Motor neuron (in vitro differentiated cells): ENCODE data around the gene CD82. TPM values are rescaled to one million over a fixed set of nuclear protein-coding genes. Genes with fewer than 3 reads are reported as not detected.
"Not testable (repeated sequence)": the region's sequence is repeated elsewhere in the genome, so short reads cannot be mapped to it uniquely, and the experiment has no call there.

Source experiments
- ATAC-seq, 8 experiments: fragments of 200-7000 bp; cut with Tn5 transposase; replicated peaks in 6 of 8; 2 replicates each; pipeline ENCODE4 v1.8.0; 2021; ENCODE audit warnings: mild to moderate bottlenecking in 8 of 8, moderate library complexity in 8 of 8
- H3K27ac ChIP-seq, 2 donors: fragments of 250-450 bp; sonication (Bioruptor Pico); 2 replicates each; pipeline ENCODE4 v1.9.0; 2021; ENCODE audit warnings: antibody characterized with exemption in 2 of 2, mild to moderate bottlenecking in 2 of 2, moderate library complexity in 1 of 2
- H3K4me1 ChIP-seq, 2 donors: fragments of 250-450 bp; sonication (Bioruptor Pico); replicated peaks in 1 of 2; 2 replicates each; pipeline ENCODE4 v1.6.1; 2021; ENCODE audit warnings: antibody characterized with exemption in 2 of 2, mild to moderate bottlenecking in 2 of 2, moderate library complexity in 1 of 2
- H3K4me3 ChIP-seq, 5 donors: fragments of 250-450 bp; sonication (Bioruptor Pico); 2 replicates each; pipeline ENCODE4 v1.9.0; 2021; ENCODE audit warnings: antibody characterized with exemption in 5 of 5, mild to moderate bottlenecking in 5 of 5, moderate library complexity in 4 of 5
- WGBS, 10 experiments: fragments of 450-650 bp; shearing (Covaris generic); methylation state at CpG; one replicate each; pipeline ENCODE4 v1.0.0; 2022; 5-methylcytosine and 5-hydroxymethylcytosine counted together
- in situ Hi-C, 9 experiments: fragments of 400-800 bp; cut with MboI; loops; one replicate each; pipeline ENCODE4 v1.15.0; 2021; ENCODE audit warnings: low sequenced_read_pairs in 9 of 9, low pct_unique_long_range_greater_than_20kb in 2 of 9; ENCODE audit not compliant: unreplicated experiment in 9 of 9
- total RNA-seq, 8 experiments: library from RNA; unstranded; fragments of 300-600 nt; gene quantifications; 2 replicates each; pipeline versions ENCODE4 v1.2.3 to v1.2.4, GENCODE V29; 2022

CD82 gene
- total RNA-seq, 8 experiments from 2014 or later: 1.3 to 58.4 (median 4.1) TPM

GRCh38 chr11:44643217-44643616 lies 77.8 kb downstream of the CD82 start:
- no peak for ATAC-seq
- H3K4me3 ChIP-seq: no peak overlapping the region
- in situ Hi-C loops: loop anchor here in 1 of 9 experiments (25.0 kb wide), 1 partner anchor 269 kb away; no protein-coding TSS in a partner anchor
- H3K4me1 ChIP-seq: no peaks in the 10 kb centered on the region
- H3K27ac ChIP-seq: no peak overlapping the region
- 0 to 74% (median 50%) methylated on average over 1 of the region's 1 CpG; no CpG with 5 or more reads in 1 of the 10 experiments for WGBS, 10 experiments

- WGBS, 10 experiments: 20 to 100% (median 70%) methylated on average over 1 to 3 of the region's 3 CpGs; no CpG with 5 or more reads in 3 of the 10 experiments
- Histone ChIP-seq H3K27ac (no peak overlapping the region), H3K4me3 (no peak overlapping the region), H3K4me1 (no peaks in the 10 kb centered on the region)
- in situ Hi-C loops: loop anchor here in 1 of 9 experiments (25.0 kb wide), 1 partner anchor 266 kb away; no protein-coding TSS in a partner anchor
- ATAC-seq: no peak
Observed at GRCh38 chr11:44645827-44646226, 80.4 kb downstream of the CD82 start.

GRCh38 chr11:44647255-44647955 lies 81.9 kb downstream of the CD82 start:
- in situ Hi-C loops: loop anchor here in 1 of 9 experiments (25.0 kb wide), 1 partner anchor 265 kb away; no protein-coding TSS in a partner anchor
- 16 to 90% (median 66%) methylated on average over 2 to 6 of the region's 6 CpGs for WGBS, 10 experiments
- ATAC-seq, H3K27ac ChIP-seq, H3K4me3 ChIP-seq, H3K4me1 ChIP-seq: not testable (repeated sequence)

- WGBS, 10 experiments: 0 to 100% (median 69%) methylated on average over 1 of the region's 1 CpG
- in situ Hi-C loops: loop anchor here in 1 of 9 experiments (25.0 kb wide), 1 partner anchor 264 kb away; no protein-coding TSS in a partner anchor
- Histone ChIP-seq H3K27ac (no peak overlapping the region), H3K4me3 (no peak overlapping the region), H3K4me1 (no peaks in the 10 kb centered on the region)
- ATAC-seq: no peak
Observed at GRCh38 chr11:44648109-44648508, 82.6 kb downstream of the CD82 start.

- in situ Hi-C loops: no loop called here
- no peak overlapping the region for H3K27ac ChIP-seq
- WGBS, 10 experiments: 20 to 83% (median 56%) methylated on average over 1 to 6 of the region's 15 CpGs; no CpG with 5 or more reads in 6 of the 10 experiments
- H3K4me3 ChIP-seq: no peak overlapping the region
- no peaks in the 10 kb centered on the region for H3K4me1 ChIP-seq
- no peak for ATAC-seq
Observed at GRCh38 chr11:44651535-44652155, 86.2 kb downstream of the CD82 start.

- H3K27ac ChIP-seq: no peak overlapping the region
- in situ Hi-C loops: no loop called here
- 65 to 100% (median 75%) methylated on average over 1 to 4 of the region's 16 CpGs; no CpG with 5 or more reads in 5 of the 10 experiments for WGBS, 10 experiments
- no peak overlapping the region for H3K4me3 ChIP-seq
- ATAC-seq: no peak
- no peaks in the 10 kb centered on the region for H3K4me1 ChIP-seq
Observed at GRCh38 chr11:44652901-44653644, 87.6 kb downstream of the CD82 start.

GRCh38 chr11:44654057-44654456 lies 88.6 kb downstream of the CD82 start:
- no peak for ATAC-seq
- no peak overlapping the region for H3K4me3 ChIP-seq
- in situ Hi-C loops: no loop called here
- H3K27ac ChIP-seq: no peak overlapping the region
- WGBS, 10 experiments: 51 to 100% (median 92%) methylated on average over 4 to 7 of the region's 9 CpGs; no CpG with 5 or more reads in 6 of the 10 experiments
- peaks cover 4 to 9% of the 10 kb centered on the region in 2 donors for H3K4me1 ChIP-seq

- peaks cover 4 to 9% of the 10 kb centered on the region in 2 donors for H3K4me1 ChIP-seq
- no peak overlapping the region for H3K27ac ChIP-seq
- no peak for ATAC-seq
- 100% methylated on average over 1 to 2 of the region's 10 CpGs; no CpG with 5 or more reads in 8 of the 10 experiments for WGBS, 10 experiments
- H3K4me3 ChIP-seq: no peak overlapping the region
- in situ Hi-C loops: no loop called here
Observed at GRCh38 chr11:44654596-44654995, 89.1 kb downstream of the CD82 start.

- WGBS, 10 experiments: 10 to 85% (median 67%) methylated on average over 2 to 4 of the region's 5 CpGs; no CpG with 5 or more reads in 1 of the 10 experiments
- Histone ChIP-seq H3K4me1 (peaks cover 4 to 9% of the 10 kb centered on the region in 2 donors), H3K4me3 (no peak overlapping the region), H3K27ac (no peak overlapping the region)
- in situ Hi-C loops: no loop called here
- ATAC-seq: no peak
Observed at GRCh38 chr11:44657836-44658505, 92.5 kb downstream of the CD82 start.

GRCh38 chr11:44658506-44658850 lies 93.0 kb downstream of the CD82 start:
- 8 to 48% (median 14%) methylated on average over 1 to 3 of the region's 3 CpGs; no CpG with 5 or more reads in 3 of the 10 experiments for WGBS, 10 experiments
- in situ Hi-C loops: no loop called here
- Histone ChIP-seq H3K4me1 (peaks cover 4 to 9% of the 10 kb centered on the region in 2 donors), H3K4me3 (no peak overlapping the region), H3K27ac (no peak overlapping the region)
- peak in 7 of 8 experiments; percentile 28 to 65 (median 55) for ATAC-seq

GRCh38 chr11:44659641-44660040 lies 94.2 kb downstream of the CD82 start:
- Histone ChIP-seq H3K4me1 (peaks cover 4 to 9% of the 10 kb centered on the region in 2 donors), H3K4me3 (no peak overlapping the region), H3K27ac (no peak overlapping the region)
- in situ Hi-C loops: no loop called here
- peak in 1 of 8 experiments; percentile 18 for ATAC-seq
- WGBS, 10 experiments: 0 to 80% (median 67%) methylated on average over 1 to 2 of the region's 4 CpGs; no CpG with 5 or more reads in 7 of the 10 experiments

- H3K4me1 ChIP-seq, ATAC-seq, in situ Hi-C loops, H3K27ac ChIP-seq, H3K4me3 ChIP-seq: not testable (repeated sequence)
- WGBS, 10 experiments: 33 to 100% (median 87%) methylated on average over 1 to 3 of the region's 3 CpGs; no CpG with 5 or more reads in 4 of the 10 experiments
Observed at GRCh38 chr11:44660535-44660934, 95.1 kb downstream of the CD82 start.
